A673 (cell line): ENCODE data around the gene LYSET.

Experiments
- CTCF ChIP-seq: fragments of 300-800, 200-600 bp; sonication (generic); conservative IDR thresholded peaks from 2 replicates; pipeline ENCODE4 v1.5.1; 2017; ENCODE audit warnings: low read depth, mild to moderate bottlenecking, antibody characterized with exemption, low read length, moderate library complexity, mixed read lengths
- EZH2 ChIP-seq: fragments of 200-600 bp; sonication (generic); IDR thresholded peaks from 2 replicates; pipeline ENCODE4 v1.6.1; 2017; ENCODE audit warnings: borderline replicate concordance, low read depth, mild to moderate bottlenecking, mixed read lengths, antibody characterized with exemption, low read length; ENCODE audit not compliant: poor library complexity, severe bottlenecking

GRCh38 chr14:93231129-93231979, 46.2 kb downstream of the LYSET start:
- TF ChIP-seq CTCF: no peak
- TF ChIP-seq EZH2: no peak
